Left kidney (tissue), 2 donors: ENCODE measurements around the gene SSMEM1. TPM values are rescaled to one million over a fixed set of nuclear protein-coding genes. Genes with fewer than 3 reads are reported as not detected.
"Not testable (repeated sequence)": the region's sequence is repeated elsewhere in the genome, so short reads cannot be mapped to it uniquely, and the experiment has no call there.

Source experiments
- DNase-seq: peaks from one replicate; pipeline ENCODE4 v3.0.0-alpha.2; 2013
- polyA plus RNA-seq: library from polyadenylated mRNA; unstranded; fragments of 120-200 nt; gene quantifications from one replicate; pipeline ENCODE4 v1.2.1, GENCODE V29; 2013; ENCODE audit not compliant: insufficient read length

SSMEM1 gene
- polyA plus RNA-seq, 1 donor = not detected

- DNase-seq = not testable (repeated sequence)
Observed at GRCh38 chr7:130249626-130250025, 42.0 kb downstream of the SSMEM1 start.

- DNase-seq = no peak
Observed at GRCh38 chr7:130254555-130254954, 46.9 kb downstream of the SSMEM1 start.

- DNase-seq = no peak
Observed at GRCh38 chr7:130256704-130257103, 49.0 kb downstream of the SSMEM1 start.

- no peak for DNase-seq
Observed at GRCh38 chr7:130258494-130259078, 50.9 kb downstream of the SSMEM1 start.

- no peak for DNase-seq
Observed at GRCh38 chr7:130262448-130262847, 54.8 kb downstream of the SSMEM1 start.

GRCh38 chr7:130263130-130263529, 55.5 kb downstream of the SSMEM1 start:
- DNase-seq = no peak

Other genes starting within 250 kb of the SSMEM1 start
- gene ZC3HC1, start 156.5 kb upstream of the SSMEM1 start, polyA plus RNA-seq = 36.7 TPM
- 63.9 TPM for gene KLHDC10, start 137.3 kb upstream of the SSMEM1 start, polyA plus RNA-seq
- gene TMEM209, start 2.5 kb upstream of the SSMEM1 start, polyA plus RNA-seq = 32.2 TPM
- 0.60 TPM for gene CPA2, start 59.0 kb downstream of the SSMEM1 start, polyA plus RNA-seq
- 0.55 TPM for gene CPA4, start 85.3 kb downstream of the SSMEM1 start, polyA plus RNA-seq
- not detected for gene CPA5, start 137.0 kb downstream of the SSMEM1 start, polyA plus RNA-seq
- gene CPA1, start 172.6 kb downstream of the SSMEM1 start, polyA plus RNA-seq = 1.9 TPM
- gene CEP41, start 233.2 kb downstream of the SSMEM1 start, polyA plus RNA-seq = 32.3 TPM